ENCODE measurements around the gene FAM111A. TPM values are rescaled to one million over a fixed set of nuclear protein-coding genes. Genes with fewer than 3 reads are reported as not detected.
A peak's percentile ranks its signal among the peaks of the same experiment; 100 is the strongest.

The FAM111A gene
- total and polyA plus RNA-seq, 9 of the 15 experiments (the other 6 are each of a cell fraction or from before 2014, with no cell fraction given) = 14.8 to 30.6 (median 20.1) TPM

GRCh38 chr11:59135648-59136461 is 6.8 kb upstream of the FAM111A start (continued):
- TF ChIP-seq FOS (IDR thresholded peaks at IDR 0.05; ENCODE audit: extremely low read depth, insufficient read length) = no peak
- TF ChIP-seq ZFP36 (IDR thresholded peaks at IDR 0.05; ENCODE audit: low read depth, low read length, partially characterized antibody) = peak; percentile 43
- no peak for TF ChIP-seq CEBPZ (IDR thresholded peaks at IDR 0.05; ENCODE audit: borderline replicate concordance, low read depth, low read length)
- peak; percentile 87 for TF ChIP-seq STAG1 (CRISPR knock-in tag; IDR thresholded peaks at IDR 0.05; ENCODE audit: borderline replicate concordance)
- TF ChIP-seq ZNF583 (CRISPR knock-in tag; IDR thresholded peaks at IDR 0.05) = 0 out of 2 replicates have a peak, but pooled peaks have one; percentile 54
- TF ChIP-seq ZNF584 (CRISPR knock-in tag; IDR thresholded peaks at IDR 0.05; ENCODE audit: low read depth) = 0 out of 2 replicates have a peak, but pooled peaks have one; percentile 55
- peak; percentile 85; the same call in 1 of the 2 replicates for TF ChIP-seq ERF (CRISPR knock-in tag; IDR thresholded peaks at IDR 0.05)
- no peak for TF ChIP-seq HNRNPL (IDR thresholded peaks at IDR 0.05; ENCODE audit: low read depth, low read length)
- TF ChIP-seq MEIS2 (IDR thresholded peaks at IDR 0.05; ENCODE audit: partially characterized antibody) = no peak
- TF ChIP-seq ATF3 (IDR thresholded peaks at IDR 0.05) = no peak
- TF ChIP-seq ATF3 (CRISPR knock-in tag; conservative IDR thresholded peaks at IDR 0.05) = no peak
- peak; percentile 72 for TF ChIP-seq DDX20 (tag; IDR thresholded peaks at IDR 0.05; ENCODE audit: low read depth)
- 0 out of 2 replicates have a peak, but pooled peaks have one; percentile 23 for TF ChIP-seq ZNF766 (CRISPR knock-in tag; conservative IDR thresholded peaks at IDR 0.05)
- no peak for TF ChIP-seq RBM15 (IDR thresholded peaks at IDR 0.05; ENCODE audit: insufficient read depth, low read length)
- TF ChIP-seq SMC3 (conservative IDR thresholded peaks at IDR 0.05; ENCODE audit: insufficient read depth, low read depth, low read length) = peak; percentile 72
- TF ChIP-seq ZZZ3 (IDR thresholded peaks at IDR 0.05) = no peak
- TF ChIP-seq SMAD4 (CRISPR knock-in tag; conservative IDR thresholded peaks at IDR 0.05) = 0 out of 2 replicates have a peak, but pooled peaks have one; percentile 8
- TF ChIP-seq ZNF639 (CRISPR knock-in tag; conservative IDR thresholded peaks at IDR 0.05 in 1 of 2, IDR thresholded peaks at IDR 0.05 in 1 of 2) = peak in 1 of 2 experiments; percentile 67; a peak in 1 of 4 replicates
- no peak for TF ChIP-seq MIER1 (IDR thresholded peaks at IDR 0.05; ENCODE audit: low read depth)
- no peak for TF ChIP-seq TRIM28 (IDR thresholded peaks at IDR 0.05)
- 0 out of 2 replicates have a peak, but pooled peaks have one; percentile 63 for TF ChIP-seq XRCC5 (IDR thresholded peaks at IDR 0.05; ENCODE audit: low read depth, low read length)
